ENCODE measurements around the gene SCMH1.

The SCMH1 gene

DNA sequence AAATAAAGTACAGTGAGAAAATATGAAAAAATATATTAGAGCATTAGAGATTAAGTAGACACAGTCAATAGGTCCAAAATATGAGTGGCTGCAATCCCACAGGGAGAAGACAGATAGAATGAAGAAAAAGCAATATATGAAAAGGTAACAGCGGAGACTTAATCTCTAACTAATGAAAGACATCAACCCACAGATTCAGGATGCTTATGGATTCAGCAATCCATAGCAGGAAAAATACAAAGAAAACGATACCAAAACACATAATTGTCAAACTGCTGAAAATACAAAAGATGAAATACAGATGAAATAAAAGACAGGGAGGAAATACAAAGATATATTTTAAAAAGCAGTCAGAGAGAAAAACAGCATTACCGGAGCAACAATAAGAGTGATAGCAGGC lies 163.9 kb downstream of the SCMH1 start:
- no peak for DNase-seq

- DNase-seq, result no peak
Observed at GRCh38 chr1:41073971-41074370, 168.1 kb downstream of the SCMH1 start.

DNA sequence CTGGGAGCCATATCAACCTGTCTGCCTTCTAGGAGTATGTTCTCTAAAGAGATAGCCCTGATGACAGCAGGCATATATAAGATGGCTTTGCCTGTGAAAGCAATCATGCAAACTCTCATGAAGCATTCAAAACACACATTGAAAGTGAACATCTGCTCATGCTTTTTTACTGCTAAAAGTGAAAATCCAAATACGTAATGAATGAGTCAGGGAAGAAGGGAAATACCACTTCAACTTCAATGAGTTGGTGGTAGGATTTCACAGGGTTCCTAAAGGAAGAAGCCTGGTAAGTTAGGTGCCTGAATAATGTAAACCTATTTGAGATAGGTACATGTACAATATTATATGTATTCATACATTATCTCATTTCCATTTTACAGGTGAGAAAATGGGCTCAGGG lies 170.1 kb downstream of the SCMH1 start:
- no peak for DNase-seq

GRCh38 chr1:41056907-41057306 lies 185.2 kb downstream of the SCMH1 start:
- no peak for DNase-seq

DNA sequence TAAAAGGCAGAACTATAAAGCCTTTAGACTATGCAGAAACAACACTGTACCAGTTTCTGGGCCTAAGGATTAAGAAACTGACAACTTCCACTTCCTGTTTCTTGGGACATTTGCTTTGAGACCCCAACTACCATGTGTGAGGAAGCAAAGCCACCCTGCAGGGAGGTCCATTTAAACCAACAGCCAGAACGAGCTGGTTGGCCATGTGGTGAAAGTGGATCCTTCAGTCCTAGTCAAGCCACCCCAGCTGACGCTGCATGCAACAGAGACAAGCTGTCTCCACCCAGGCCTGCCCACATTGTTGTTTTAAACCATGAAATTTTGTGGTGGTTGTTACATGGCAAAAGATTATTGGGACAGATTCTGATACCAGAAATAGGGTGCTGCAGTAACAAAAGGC lies 188.8 kb downstream of the SCMH1 start:
- no peak for DNase-seq

DNA sequence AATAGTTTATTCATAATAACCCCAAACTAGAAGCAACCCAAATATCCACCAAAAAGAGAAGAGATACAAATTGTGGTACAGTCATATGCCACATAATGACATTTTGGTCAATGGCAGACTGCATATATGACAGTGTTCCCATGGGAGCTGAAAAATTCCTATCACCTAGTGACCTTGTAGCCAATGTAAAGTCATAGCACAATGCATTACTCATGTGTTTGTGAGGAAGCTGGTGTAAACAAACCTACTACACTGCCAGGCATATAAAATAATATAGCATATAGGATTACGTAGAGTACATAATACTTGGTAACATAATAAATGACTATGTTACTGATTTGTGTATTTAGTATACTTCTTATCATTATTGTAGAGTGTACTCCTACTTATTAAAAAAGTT lies 191.1 kb downstream of the SCMH1 start:
- no peak for DNase-seq

- DNase-seq, result no peak
Observed at GRCh38 chr1:41048540-41048939, 193.6 kb downstream of the SCMH1 start.

- no peak for DNase-seq
Observed at GRCh38 chr1:41046347-41046775, 195.7 kb downstream of the SCMH1 start.

- DNase-seq, result no peak
Observed at GRCh38 chr1:41045740-41046139, 196.4 kb downstream of the SCMH1 start.

GRCh38 chr1:41044187-41044586 lies 197.9 kb downstream of the SCMH1 start:
- DNase-seq, result no peak

GRCh38 chr1:41041614-41042270 lies 200.4 kb downstream of the SCMH1 start:
- DNase-seq, result no peak

DNA sequence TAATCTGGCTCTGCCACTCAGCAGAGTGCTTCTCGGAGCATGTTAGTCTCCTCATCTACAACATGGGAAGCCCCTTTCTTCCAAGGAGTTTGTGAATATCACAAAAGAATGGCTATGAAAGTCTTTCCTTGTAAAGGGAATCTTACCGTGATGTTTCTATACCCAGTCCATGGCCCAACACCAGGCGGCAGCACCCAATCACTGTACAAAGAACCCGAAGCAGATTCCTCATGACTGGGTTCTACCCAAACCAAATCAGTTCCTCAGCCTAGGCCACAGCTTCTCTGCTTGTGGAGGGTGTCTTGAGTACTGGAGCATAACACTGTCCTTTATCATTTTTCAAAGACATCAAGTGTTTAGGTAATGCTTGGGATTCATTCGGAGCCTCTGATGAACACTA lies 204.0 kb downstream of the SCMH1 start:
- no peak for DNase-seq

- DNase-seq, result no peak
Observed at GRCh38 chr1:41037116-41037903, 204.8 kb downstream of the SCMH1 start.

- no peak for DNase-seq
Observed at GRCh38 chr1:41033272-41033671, 208.8 kb downstream of the SCMH1 start.

GRCh38 chr1:41032147-41032546 lies 210.0 kb downstream of the SCMH1 start:
- DNase-seq, result no peak

- no peak for DNase-seq
Observed at GRCh38 chr1:41030872-41031616, 211.1 kb downstream of the SCMH1 start.

DNA sequence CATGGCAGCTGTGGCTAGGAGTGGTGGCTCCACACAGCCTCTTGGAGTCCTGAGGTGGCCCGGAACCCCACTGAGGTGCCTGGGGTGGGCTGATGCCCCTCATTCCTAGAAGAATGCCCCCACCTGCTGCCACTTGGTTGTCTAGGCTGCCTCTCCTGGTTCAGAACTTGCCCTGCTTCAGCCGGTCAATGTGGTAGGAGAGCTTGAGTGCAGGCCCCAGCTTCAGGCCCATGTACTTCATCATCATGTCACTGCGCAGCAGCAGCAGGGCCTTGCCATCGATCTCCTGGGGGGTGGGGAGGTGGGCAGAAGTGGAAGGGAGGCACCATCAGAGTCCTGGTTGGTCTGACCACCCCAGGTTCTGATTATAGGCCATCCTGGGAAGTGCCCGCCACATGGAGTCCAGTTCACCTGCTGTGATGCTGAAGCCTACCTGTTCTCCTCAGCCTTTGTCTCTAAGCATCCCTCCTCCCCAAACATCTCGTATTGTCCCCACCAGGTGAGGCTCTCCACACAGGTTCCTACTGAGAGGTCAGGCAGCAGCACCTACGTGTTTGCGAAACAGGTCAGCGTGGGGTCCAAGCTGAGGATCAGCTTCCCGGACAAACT lies 214.0 kb downstream of the SCMH1 start:
- no peak for DNase-seq

- no peak for DNase-seq
Observed at GRCh38 chr1:41025979-41026819, 215.9 kb downstream of the SCMH1 start.

- no peak for DNase-seq
Observed at GRCh38 chr1:41024953-41025352, 217.2 kb downstream of the SCMH1 start.

- no peak for DNase-seq
Observed at GRCh38 chr1:41023279-41023990, 218.7 kb downstream of the SCMH1 start.

DNA sequence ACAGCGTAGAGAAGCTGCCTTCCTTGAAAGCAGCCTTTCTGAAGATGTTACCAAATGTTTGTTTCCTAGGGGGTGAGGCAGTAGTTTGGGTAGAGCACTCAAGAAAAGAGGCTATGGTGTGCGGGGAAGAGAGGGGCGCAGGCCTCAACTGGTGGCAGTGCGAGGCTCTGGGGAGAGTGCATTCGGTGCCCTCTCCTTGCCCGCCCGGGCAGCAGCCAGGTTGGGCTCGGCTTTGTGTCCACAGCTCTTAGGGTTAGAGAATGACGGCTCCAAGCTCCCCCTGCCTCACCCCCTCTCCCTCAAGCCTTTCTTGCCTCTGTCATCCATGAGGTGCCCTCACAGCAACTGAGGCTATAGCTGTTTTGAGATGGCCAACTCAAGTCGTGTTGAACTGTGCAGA lies 219.7 kb downstream of the SCMH1 start:
- DNase-seq, result no peak

Measured in activated CD8-positive, alpha-beta memory T cell treated with anti-CD3 and anti-CD28 coated beads, Interleukin-2, amount 50 U/mL, for 4 hours (primary cell).